ENCODE data around the gene HIP1R. TPM values are rescaled to one million over a fixed set of nuclear protein-coding genes. Genes with fewer than 3 reads are reported as not detected.

Gene HIP1R
- total and polyA plus RNA-seq, 7 donors = 4.5 to 17.6 (median 8.0) TPM

DNA sequence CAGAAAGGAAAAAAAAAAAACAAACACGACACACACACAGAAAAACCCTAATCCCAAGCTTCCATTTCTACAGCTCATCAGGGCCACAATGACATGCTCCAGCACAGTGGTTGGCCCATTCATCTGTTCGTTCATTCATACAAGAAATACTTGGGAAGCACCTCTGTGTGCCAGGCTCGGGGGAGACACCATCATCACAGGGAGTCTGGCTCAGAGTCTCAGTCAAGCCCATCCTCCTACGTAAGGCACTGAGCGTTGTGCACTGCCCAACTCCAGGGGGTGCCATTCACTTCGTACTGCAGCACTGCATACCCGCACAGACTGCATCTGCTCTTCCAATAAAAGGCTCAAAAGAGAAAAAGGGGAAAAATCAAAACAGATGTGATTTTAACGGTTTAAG is 45.4 kb downstream of the HIP1R start:
- H3K27ac ChIP-seq = peak overlapping the region; percentile 68
- peaks cover 69% of the 10 kb centered on the region for H3K4me1 ChIP-seq
- ATAC-seq (peak in 3 of 4 donors; percentile 41 to 46 (median 44)), DNase-seq (no peak)
- H3K36me3 ChIP-seq (ENCODE audit: insufficient read depth in 1 of 2, low read depth in 1 of 2) = no peaks in the 10 kb centered on the region
- no peaks in the 10 kb centered on the region for H3K9me3 ChIP-seq
- 41 to 64% (median 45%) methylated on average over 8 of the region's 8 CpGs for WGBS, 3 donors
- H3K4me3 ChIP-seq = no peak overlapping the region
- H3K27me3 ChIP-seq (ENCODE audit: insufficient read depth in 3 of 3, low read length in 2 of 3) = no peaks in the 10 kb centered on the region
- intact Hi-C loops (cut with DNase I) = no loop called here
- TF ChIP-seq, protein P1, sequence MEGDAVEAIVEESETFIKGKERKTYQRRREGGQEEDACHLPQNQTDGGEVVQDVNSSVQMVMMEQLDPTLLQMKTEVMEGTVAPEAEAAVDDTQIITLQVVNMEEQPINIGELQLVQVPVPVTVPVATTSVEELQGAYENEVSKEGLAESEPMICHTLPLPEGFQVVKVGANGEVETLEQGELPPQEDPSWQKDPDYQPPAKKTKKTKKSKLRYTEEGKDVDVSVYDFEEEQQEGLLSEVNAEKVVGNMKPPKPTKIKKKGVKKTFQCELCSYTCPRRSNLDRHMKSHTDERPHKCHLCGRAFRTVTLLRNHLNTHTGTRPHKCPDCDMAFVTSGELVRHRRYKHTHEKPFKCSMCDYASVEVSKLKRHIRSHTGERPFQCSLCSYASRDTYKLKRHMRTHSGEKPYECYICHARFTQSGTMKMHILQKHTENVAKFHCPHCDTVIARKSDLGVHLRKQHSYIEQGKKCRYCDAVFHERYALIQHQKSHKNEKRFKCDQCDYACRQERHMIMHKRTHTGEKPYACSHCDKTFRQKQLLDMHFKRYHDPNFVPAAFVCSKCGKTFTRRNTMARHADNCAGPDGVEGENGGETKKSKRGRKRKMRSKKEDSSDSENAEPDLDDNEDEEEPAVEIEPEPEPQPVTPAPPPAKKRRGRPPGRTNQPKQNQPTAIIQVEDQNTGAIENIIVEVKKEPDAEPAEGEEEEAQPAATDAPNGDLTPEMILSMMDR (IDR thresholded peaks at IDR 0.05) = peak; percentile 18

DNA sequence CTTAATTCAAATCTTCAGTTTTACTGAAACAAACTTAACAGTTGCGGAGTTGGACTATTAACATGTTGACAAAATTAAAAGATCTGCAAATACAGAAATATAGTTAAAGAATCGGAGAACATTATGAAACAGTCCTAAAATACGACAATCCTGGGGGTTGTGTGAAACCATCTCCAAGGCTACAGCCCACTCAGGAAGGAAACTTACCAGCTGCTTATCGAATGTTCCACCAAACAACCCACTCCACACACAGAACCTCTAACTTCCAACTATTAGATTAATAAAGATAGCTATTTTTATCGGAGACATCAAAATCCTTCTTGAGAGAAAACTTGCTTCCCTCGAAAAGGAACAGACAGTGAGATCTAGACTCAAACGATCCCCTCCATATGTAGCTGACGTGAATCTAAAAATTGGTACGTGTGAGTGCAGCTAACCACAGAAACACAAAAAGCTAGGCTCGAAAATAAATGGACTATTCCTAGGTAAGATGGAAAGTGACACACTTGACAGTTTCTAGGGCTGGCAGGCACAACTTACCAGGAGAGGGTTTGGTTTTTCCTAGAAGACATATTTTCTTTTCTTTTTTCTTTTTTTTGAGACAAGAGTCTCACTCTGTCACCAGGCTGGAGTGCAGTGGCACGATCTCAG is 47.8 kb downstream of the HIP1R start:
- Histone ChIP-seq H3K4me1 (peaks cover 57% of the 10 kb centered on the region), H3K9me3 (no peaks in the 10 kb centered on the region), H3K27me3 (ENCODE audit: insufficient read depth in 3 of 3, low read length in 2 of 3) (no peaks in the 10 kb centered on the region), H3K4me3 (no peak overlapping the region), H3K36me3 (ENCODE audit: insufficient read depth in 1 of 2, low read depth in 1 of 2) (no peaks in the 10 kb centered on the region), H3K27ac (no peak overlapping the region)
- no peak for ATAC-seq
- WGBS, 3 donors = 75 to 85% (median 80%) methylated on average over 11 of the region's 11 CpGs
- intact Hi-C loops (cut with DNase I) = no loop called here
- no peak for DNase-seq
- TF ChIP-seq, protein P1 (IDR thresholded peaks at IDR 0.05) = no peak

DNA sequence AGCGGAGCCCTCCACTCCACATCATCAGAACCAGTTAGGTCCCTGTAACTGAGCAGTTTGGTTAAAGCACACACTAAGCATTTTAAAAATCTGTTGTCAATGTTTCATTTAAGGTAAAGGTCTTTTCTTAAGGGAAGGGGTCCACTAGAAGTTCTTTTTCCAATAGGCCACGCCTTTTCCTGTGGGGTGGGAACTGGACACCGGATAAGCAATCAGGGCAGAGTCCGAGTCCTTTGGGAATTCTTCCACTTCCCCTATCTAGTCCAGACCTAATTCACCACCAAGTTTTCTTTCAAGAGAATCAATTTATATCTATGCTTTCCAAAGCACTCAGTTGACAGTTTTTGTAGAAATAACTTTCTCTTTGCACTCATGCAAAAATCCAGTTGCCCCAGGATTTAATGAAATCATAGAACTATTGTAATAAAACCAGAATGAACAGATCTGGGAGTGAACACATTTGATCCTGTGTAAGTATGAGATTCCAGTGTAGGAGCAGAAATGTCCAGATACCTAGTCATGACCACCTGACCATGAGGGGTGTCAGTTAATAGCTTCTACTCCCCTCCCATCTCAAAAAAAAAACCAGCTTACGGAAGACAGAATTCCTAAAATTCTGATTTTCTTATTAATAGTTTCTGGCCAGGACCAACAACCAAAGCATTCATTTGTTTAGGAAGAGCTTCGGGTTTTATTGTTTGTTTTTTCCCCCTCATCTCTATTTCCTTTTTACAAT is 49.0 kb downstream of the HIP1R start:
- intact Hi-C loops (cut with DNase I) = no loop called here
- Histone ChIP-seq H3K27ac (no peak overlapping the region), H3K9me3 (no peaks in the 10 kb centered on the region), H3K4me3 (no peak overlapping the region), H3K36me3 (ENCODE audit: insufficient read depth in 1 of 2, low read depth in 1 of 2) (no peaks in the 10 kb centered on the region), H3K27me3 (ENCODE audit: insufficient read depth in 3 of 3, low read length in 2 of 3) (no peaks in the 10 kb centered on the region), H3K4me1 (peaks cover 57% of the 10 kb centered on the region)
- WGBS, 3 donors = 77% methylated on average over 6 of the region's 6 CpGs
- TF ChIP-seq, protein P1 (IDR thresholded peaks at IDR 0.05) = no peak
- no peak for ATAC-seq
- DNase-seq = no peak

DNA sequence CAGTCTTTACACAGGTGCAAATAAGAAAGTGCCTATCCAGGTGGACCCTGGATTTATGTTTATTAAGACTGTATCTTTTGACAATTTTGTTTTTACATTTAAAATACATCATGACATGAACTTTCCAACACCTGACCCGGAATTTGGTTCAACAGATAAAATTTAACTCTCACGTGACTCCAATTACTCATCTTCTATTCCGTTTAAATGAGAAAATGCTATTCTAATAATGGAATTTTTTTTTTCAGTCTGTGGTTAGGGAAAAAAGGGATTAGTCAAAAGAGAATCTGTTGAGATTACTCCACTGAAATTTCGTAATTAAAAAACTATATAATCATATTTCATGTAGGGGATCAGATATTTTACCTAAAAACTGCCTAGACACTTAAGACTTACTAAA is 49.6 kb downstream of the HIP1R start:
- WGBS, 3 donors = 71 to 81% (median 77%) methylated on average over 4 of the region's 4 CpGs
- no peak overlapping the region for H3K27ac ChIP-seq
- peaks cover 54% of the 10 kb centered on the region for H3K4me1 ChIP-seq

More for the DNA sequence above, 49.6 kb downstream of the HIP1R start:
- Histone ChIP-seq H3K9me3 (no peaks in the 10 kb centered on the region), H3K27me3 (ENCODE audit: insufficient read depth in 3 of 3, low read length in 2 of 3) (no peaks in the 10 kb centered on the region), H3K4me3 (no peak overlapping the region), H3K36me3 (ENCODE audit: insufficient read depth in 1 of 2, low read depth in 1 of 2) (no peaks in the 10 kb centered on the region)
- DNase-seq = no peak
- TF ChIP-seq, protein P1 (IDR thresholded peaks at IDR 0.05) = no peak
- intact Hi-C loops (cut with DNase I) = no loop called here
- ATAC-seq = no peak

All from psoas muscle (tissue), 8 donors.